K562 (cell line): ENCODE measurements around the gene TRIM47. TPM values are rescaled to one million over a fixed set of nuclear protein-coding genes. Genes with fewer than 3 reads are reported as not detected.

ENCODE experiments used
- BCOR ChIP-seq: fragments of 450-650 bp; IDR thresholded peaks from 2 replicates; pipeline ENCODE4 v1.6.1; 2016
- CREBBP ChIP-seq: IDR thresholded peaks from one replicate; pipeline ENCODE4 v1.6.1; 2012; ENCODE audit warnings: low read depth, mild to moderate bottlenecking, control low read depth, inconsistent platforms, low read length
- EHMT2 ChIP-seq: fragments of 450-650 bp; IDR thresholded peaks from 2 replicates; pipeline ENCODE4 v1.6.1; 2018; ENCODE audit warnings: antibody characterized with exemption
- MEF2D ChIP-seq: conservative IDR thresholded peaks from 2 replicates; pipeline ENCODE4 v1.6.1; 2016; ENCODE audit warnings: low read depth, missing genetic modification characterization, missing compliant biosample characterization
- MITF ChIP-seq: IDR thresholded peaks from 2 replicates; pipeline ENCODE4 v1.6.1; 2014; ENCODE audit warnings: antibody characterized with exemption
- MNT ChIP-seq, 2 experiments: fragments of 450-650 bp; conservative IDR thresholded peaks; 2 replicates each; pipeline ENCODE4 v1.6.1; 2017; ENCODE audit warnings: mild to moderate bottlenecking in 2 of 2, moderate library complexity in 2 of 2
- PURB ChIP-seq: sonication (generic); formaldehyde crosslinking; IDR thresholded peaks from 2 replicates; pipeline ENCODE4 v1.9.0; 2021; ENCODE audit warnings: low read depth, mild to moderate bottlenecking, missing genetic modification reagents
- RBM34 ChIP-seq: fragments of 200-400 bp; formaldehyde crosslinking; IDR thresholded peaks from 2 replicates; pipeline ENCODE4 v1.6.1; 2018; ENCODE audit warnings: low read length, borderline replicate concordance; ENCODE audit not compliant: insufficient read depth
- SMAD3 ChIP-seq: fragments of 450-650 bp; formaldehyde crosslinking; conservative IDR thresholded peaks from 2 replicates; pipeline ENCODE4 v1.4.0; 2020; ENCODE audit warnings: mild to moderate bottlenecking
- SMAD4 ChIP-seq: fragments of 250-450 bp; sonication (Bioruptor Pico); conservative IDR thresholded peaks from 2 replicates; pipeline ENCODE4 v1.8.0; 2021; ENCODE audit warnings: inconsistent platforms, mild to moderate bottlenecking, moderate library complexity
- SMARCB1 ChIP-seq: IDR thresholded peaks from 2 replicates; pipeline ENCODE4 v1.6.1; 2011; ENCODE audit warnings: improper control_type of control experiment, low read depth; ENCODE audit not compliant: insufficient read length
- SREBF1 ChIP-seq: fragments of 150-350 bp; IDR thresholded peaks from 2 replicates; pipeline ENCODE4 v1.6.1; 2014; ENCODE audit warnings: antibody characterized with exemption, low read depth, low read length, borderline replicate concordance
- SRF ChIP-seq, 2 experiments: fragments of 250-450, 450-650 bp in 1 of 2; sonication (Bioruptor Pico) in 1 of 2; sonication (generic) in 1 of 2; formaldehyde crosslinking; IDR thresholded peaks; 2 replicates each; pipeline versions ENCODE4 v1.5.0 to v1.5.1; 2020 to 2022; ENCODE audit warnings: mild to moderate bottlenecking in 1 of 2, missing genetic modification reagents in 1 of 2
- ZBTB34 ChIP-seq: fragments of 250-450 bp; sonication (Bioruptor Pico); IDR thresholded peaks from 2 replicates; pipeline ENCODE4 v1.8.0; 2021; ENCODE audit warnings: mild to moderate bottlenecking, moderate library complexity
- ZFPM2 ChIP-seq: fragments of 250-450 bp; sonication (Bioruptor Pico); IDR thresholded peaks from 2 replicates; pipeline ENCODE4 v1.5.1; 2022; ENCODE audit warnings: mild to moderate bottlenecking
- ZNF398 ChIP-seq: fragments of 250-450 bp; sonication (Bioruptor Pico); IDR thresholded peaks from 2 replicates; pipeline ENCODE4 v1.8.0; 2021; ENCODE audit warnings: moderate library complexity, mild to moderate bottlenecking, inconsistent platforms
- ZNF717 ChIP-seq: fragments of 250-450 bp; sonication (Bioruptor Pico); IDR thresholded peaks from 2 replicates; pipeline ENCODE4 v1.5.0; 2021
- polyA plus RNA-seq, 8 experiments: library from polyadenylated mRNA; depleted of rRNA in 4 of 8; stranded (reverse) in 5 of 8; unstranded in 3 of 8; fragments of >200 nt; fragmentation: Nextera tagmentation in 2 of 8; fragmentation: Illumina TruSeq in 1 of 8; extraction: Ambion mirVana in 2 of 8; extraction: Trizol in 1 of 8; gene quantifications; 2 replicates each; pipeline versions ENCODE4 v1.2.1 to v1.2.3, GENCODE V29; 2011 to 2014; ENCODE audit warnings: inconsistent platforms in 1 of 8, missing spikeins in 1 of 8
- total RNA-seq, 7 experiments: library from RNA; depleted of rRNA in 6 of 7; stranded (reverse); fragments of >200 nt in 6 of 7; fragmentation: Illumina TruSeq in 2 of 7; extraction: Trizol in 2 of 7; gene quantifications; 2 replicates each; pipeline versions ENCODE4 v1.2.1 to v1.2.3, GENCODE V29; 2011 to 2021; ENCODE audit warnings: low replicate concordance in 1 of 7
- TF ChIP-seq, protein P1 (sequence below): fragments of 250-450 bp; sonication (Bioruptor Pico); IDR thresholded peaks from 2 replicates; pipeline ENCODE4 v1.4.0; 2020; ENCODE audit warnings: mild to moderate bottlenecking, moderate library complexity

TRIM47 gene
- total and polyA plus RNA-seq, 9 of the 15 experiments (the other 6 are each of a cell fraction or from before 2014, with no cell fraction given), result 0.56 to 6.1 (median 3.2) TPM

GRCh38 chr17:75855310-75856061 lies 22.9 kb downstream of the TRIM47 start, which contains the start of gene WBP2 (continued):
- no peak for TF ChIP-seq CREBBP
- peak; percentile 93 to 94 for TF ChIP-seq MNT (conservative IDR thresholded peaks at IDR 0.05)
- TF ChIP-seq SMARCB1, result no peak
- TF ChIP-seq MEF2D (tag), result no peak; the same call in 1 of the 2 replicates
- no peak for TF ChIP-seq SMAD4
- no peak for TF ChIP-seq BCOR
- no peak for TF ChIP-seq ZBTB34 (CRISPR knock-in tag)
- no peak for TF ChIP-seq PURB
- TF ChIP-seq, protein P1, sequence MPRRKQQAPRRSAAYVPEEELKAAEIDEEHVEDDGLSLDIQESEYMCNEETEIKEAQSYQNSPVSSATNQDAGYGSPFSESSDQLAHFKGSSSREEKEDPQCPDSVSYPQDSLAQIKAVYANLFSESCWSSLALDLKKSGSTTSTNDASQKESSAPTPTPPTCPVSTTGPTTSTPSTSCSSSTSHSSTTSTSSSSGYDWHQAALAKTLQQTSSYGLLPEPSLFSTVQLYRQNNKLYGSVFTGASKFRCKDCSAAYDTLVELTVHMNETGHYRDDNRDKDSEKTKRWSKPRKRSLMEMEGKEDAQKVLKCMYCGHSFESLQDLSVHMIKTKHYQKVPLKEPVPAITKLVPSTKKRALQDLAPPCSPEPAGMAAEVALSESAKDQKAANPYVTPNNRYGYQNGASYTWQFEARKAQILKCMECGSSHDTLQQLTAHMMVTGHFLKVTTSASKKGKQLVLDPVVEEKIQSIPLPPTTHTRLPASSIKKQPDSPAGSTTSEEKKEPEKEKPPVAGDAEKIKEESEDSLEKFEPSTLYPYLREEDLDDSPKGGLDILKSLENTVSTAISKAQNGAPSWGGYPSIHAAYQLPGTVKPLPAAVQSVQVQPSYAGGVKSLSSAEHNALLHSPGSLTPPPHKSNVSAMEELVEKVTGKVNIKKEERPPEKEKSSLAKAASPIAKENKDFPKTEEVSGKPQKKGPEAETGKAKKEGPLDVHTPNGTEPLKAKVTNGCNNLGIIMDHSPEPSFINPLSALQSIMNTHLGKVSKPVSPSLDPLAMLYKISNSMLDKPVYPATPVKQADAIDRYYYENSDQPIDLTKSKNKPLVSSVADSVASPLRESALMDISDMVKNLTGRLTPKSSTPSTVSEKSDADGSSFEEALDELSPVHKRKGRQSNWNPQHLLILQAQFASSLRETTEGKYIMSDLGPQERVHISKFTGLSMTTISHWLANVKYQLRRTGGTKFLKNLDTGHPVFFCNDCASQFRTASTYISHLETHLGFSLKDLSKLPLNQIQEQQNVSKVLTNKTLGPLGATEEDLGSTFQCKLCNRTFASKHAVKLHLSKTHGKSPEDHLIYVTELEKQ (CRISPR knock-in tag), result no peak
- TF ChIP-seq RBM34, result no peak
- TF ChIP-seq SREBF1, result peak; percentile 94
- TF ChIP-seq SMAD3 (CRISPR knock-in tag), result no peak
- TF ChIP-seq MITF, result no peak; the same call in 1 of the 2 replicates
- no peak for TF ChIP-seq ZNF717 (CRISPR knock-in tag)
- no peak for TF ChIP-seq ZNF398 (CRISPR knock-in tag)
- no peak for TF ChIP-seq EHMT2
- TF ChIP-seq SRF (CRISPR knock-in tag; IDR thresholded peaks at IDR 0.05), result no peak
- TF ChIP-seq ZFPM2 (CRISPR knock-in tag), result no peak
